CD4-positive, alpha-beta T cell treated with Interferon alpha-2 for 1 hour (primary cell): Measurements from ENCODE around the gene USP21.

Experiments used
- DNase-seq, 2 donors: peaks; one replicate each; pipeline ENCODE4 v3.0.0-alpha.2; 2020 to 2022

USP21 gene

DNA sequence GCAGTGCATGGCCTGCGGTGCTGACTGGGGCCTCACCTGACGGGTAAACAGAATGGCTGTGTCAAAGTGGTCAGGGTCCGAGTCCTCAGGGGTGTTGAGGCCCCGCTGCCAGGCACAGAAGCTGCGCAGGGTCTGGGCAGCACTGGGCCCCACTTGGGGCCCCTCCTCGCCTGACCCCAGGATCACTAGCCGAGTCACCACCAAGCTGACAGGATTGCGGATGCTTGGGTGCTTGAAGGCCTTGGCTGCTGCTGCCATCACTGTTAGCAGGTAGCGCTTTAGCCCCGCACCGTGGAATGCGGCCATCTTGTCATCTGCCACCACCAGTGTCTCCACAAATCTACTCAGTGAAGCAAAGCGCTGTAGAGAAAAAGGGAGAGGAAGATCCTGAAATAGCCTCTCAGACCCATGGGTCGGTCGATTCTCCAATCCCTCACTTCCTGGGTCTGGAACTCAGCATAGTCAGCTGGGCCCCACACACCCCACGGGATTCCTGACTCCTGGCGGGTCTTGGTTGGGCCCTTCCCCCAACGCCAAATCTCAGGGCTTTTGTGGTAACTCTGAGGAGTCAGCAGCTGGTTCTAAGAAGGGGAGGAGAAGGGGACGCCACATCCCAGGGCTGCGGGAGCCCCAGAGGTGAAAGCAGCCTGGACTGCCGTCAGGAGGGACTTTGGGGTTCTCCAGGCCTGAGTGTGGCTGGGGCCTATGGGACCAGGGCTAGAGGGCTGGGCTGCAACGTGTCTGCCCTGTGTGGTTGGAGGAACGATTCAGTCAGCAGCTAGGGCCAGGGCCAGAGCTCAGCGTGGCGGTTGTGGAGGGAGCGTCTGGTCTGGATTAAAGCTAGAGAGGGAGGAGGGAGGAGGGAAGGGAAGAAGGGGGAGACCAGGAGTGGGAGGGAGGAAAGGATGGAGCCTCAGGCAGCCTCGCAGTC, 37.5 kb downstream of the USP21 start:
- no peak for DNase-seq

DNA sequence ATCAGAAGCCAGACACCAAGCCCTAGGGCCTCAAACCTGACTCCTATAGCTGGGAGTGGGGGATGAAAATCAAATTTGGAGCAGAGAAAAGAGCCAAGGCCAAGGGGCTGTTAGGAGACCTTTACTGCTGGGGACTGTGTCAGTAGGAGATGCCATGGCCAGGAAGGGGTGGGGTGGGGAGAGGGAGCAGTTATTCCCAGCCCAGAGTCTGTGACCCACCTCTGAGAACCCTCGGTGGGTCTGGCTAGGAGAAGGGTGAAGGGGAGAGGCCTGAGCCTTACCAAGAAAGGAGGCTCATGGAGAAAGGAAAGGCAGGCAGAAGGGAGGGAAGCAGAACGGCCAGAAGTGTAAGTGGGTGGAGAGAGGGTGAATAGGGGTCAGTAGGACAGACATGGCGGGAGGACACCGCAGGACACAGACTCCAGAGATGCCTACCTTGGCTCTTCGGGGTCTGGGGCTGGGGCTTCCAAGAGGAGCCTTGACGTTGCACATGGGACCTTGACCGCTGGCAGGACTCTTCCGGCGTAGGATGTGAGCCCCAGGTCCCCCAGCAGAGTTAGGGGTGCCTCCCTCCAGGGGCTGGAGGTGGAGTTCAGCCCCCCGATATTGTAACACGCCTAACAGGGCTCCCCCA, 38.4 kb downstream of the USP21 start:
- no peak for DNase-seq

DNA sequence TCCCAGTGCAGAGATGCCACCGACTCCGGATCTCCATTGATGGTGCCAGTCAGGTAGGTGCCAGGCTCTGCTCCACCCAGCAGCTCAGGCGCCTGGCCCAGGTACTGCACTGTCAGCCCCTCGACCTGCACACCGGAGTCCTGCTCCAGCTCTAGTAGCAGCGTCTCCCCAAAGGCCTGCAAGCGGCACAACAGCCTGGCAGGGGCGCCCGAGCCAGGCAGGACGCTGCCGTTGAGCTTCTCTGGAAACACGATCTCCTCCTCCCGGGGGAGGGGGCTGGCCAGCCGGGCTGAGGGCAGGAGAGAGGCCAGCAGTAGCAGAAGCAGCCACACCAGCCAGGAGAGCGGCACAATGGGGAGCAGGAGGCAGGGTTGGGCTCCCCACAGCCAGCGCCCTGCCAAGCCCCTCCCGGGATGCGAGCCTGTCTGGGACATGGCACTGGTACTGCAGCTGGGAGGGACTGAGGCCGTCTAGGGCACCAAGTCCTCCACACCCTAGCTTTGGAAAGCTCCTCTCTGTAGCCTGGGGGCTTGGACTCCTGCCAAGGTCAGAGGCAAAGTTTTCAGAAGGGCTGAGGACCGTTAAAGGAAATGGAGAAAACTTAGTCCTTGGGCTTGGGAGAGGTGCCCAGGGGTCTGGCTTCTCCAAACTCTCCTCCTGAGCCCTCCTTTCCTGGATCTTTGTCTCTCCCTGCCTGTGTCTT, 39.0 kb downstream of the USP21 start:
- no peak for DNase-seq

DNA sequence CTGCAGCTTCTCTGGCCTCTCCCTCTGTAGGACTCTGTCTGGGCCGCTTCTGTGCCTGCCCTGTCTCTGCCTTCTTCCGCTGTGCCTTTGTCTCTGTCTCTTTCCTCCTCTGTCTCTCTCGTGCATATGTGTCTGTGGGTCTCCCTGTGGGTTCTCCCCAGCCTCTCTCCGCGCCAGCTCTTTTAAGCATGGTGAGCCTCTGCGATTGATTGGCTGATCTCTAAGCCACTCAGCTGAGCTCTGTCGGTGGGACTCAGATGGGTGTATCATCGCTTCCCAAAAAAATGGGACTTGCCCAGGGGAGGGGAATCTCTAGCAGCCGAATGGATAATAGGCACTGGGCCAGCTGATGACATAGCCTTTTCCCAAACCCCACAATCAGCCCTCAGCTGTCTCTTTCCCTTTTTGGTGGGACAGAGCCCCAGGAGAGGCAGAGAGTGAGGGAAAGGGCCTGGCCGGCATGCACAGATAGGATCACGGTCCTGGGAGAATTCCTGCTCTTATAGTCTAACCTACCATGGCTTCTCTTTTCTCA, 39.7 kb downstream of the USP21 start, which contains the start of gene ADAMTS4:
Gene ADAMTS4 (minus strand): TSS at position 158 of the 535 bp plus-strand sequence. CDS start 427 bp downstream, outside the sequence.
- DNase-seq = no peak

DNA sequence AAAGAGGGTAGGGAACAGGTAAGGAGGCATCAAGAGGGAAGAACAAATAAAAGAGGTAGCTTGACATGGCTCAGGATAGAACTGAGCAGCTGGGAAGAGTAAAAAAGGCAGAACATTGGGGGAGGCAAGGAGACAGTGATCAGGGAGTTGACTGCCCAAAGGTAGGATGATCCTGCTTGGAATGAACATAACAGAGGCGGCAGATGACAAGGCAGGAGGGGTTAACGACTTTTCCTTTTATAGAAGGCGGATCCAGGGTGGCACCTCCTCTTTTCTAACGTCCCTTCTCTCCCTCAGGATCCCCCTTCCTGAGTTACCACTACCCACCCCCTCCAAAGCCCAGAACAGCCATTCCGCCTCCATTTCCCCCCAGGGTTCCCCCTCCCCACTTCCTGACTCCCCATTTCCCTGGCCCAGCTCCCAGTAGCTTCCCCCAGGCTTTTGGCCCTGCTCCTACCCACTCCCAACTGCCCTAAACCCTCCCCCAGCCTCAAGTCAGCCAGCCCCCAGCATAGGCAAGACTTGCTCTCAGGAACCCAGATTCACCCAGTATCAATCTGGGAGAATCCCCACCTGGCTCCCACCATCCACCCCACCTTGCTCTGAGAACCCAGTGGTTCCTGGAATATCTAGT, 40.3 kb downstream of the USP21 start:
- no peak for DNase-seq

DNA sequence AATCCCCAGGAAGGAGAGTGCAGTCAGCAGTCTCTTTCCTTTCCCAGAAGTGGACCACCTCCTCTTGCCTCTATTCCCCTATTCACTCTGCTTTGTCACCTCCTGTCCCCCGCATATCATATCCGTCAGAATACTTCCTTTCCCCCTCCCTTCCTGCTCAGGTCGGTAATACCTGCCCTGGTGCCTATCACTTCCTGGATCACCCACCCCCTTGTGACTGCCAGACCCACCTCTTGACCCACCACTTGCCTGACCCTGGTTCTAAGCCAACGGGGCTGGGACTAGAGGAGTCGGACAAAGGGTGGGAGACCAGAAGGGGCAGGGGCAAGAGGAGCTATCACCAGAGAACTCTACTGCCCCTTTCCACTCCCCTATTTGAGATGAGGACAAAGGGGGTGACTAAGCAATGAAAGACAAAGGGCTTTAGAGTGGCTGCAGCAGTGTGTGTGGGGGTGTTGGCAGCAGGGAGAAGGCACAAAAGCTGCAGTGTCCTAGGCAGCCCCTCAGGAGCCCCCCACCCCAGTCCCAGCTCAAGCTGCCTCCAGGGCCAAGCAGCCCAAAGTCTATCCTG, 41.2 kb downstream of the USP21 start:
- DNase-seq = peak; percentile 30 to 71

DNA sequence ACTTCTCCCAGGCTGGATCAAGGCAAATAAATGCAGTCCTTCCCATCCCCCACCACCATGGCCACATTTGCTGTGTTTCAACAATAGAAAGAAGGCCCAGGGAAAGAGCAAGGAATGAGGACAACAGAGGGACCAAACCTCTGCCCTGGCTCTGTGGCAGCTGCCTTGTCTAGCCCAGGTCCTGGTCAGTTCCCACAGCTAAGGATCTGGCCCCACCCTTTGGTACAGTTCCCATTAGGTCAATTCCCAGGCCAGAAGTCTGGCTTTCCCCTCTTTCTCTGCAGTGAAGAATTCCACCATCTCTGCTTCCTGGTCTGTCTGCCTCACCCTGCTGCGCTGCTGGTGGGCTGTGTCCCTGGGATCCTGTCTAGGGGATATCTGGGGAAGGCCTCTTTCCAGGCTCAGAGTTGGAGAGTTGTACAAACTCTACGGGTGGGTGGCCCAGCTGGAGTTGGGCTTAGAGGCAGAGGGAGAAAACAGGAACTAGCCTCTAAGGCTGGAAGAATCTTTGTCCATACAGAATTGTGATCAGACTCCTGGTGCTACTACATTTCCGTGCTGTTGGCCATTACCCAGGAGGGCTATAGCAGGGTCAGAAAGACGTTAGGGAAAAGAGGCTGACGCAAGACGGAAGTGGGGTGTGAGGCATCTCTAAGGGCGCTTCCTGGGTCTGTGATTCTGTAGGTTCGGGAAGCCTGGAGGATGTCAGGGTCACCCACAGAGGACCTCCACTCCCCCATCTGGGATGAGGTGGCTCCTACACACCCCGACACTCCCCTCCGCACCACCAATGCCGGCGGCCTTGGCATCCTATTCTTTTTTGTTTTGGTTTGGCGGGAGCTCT, 41.9 kb downstream of the USP21 start:
- DNase-seq = no peak

DNA sequence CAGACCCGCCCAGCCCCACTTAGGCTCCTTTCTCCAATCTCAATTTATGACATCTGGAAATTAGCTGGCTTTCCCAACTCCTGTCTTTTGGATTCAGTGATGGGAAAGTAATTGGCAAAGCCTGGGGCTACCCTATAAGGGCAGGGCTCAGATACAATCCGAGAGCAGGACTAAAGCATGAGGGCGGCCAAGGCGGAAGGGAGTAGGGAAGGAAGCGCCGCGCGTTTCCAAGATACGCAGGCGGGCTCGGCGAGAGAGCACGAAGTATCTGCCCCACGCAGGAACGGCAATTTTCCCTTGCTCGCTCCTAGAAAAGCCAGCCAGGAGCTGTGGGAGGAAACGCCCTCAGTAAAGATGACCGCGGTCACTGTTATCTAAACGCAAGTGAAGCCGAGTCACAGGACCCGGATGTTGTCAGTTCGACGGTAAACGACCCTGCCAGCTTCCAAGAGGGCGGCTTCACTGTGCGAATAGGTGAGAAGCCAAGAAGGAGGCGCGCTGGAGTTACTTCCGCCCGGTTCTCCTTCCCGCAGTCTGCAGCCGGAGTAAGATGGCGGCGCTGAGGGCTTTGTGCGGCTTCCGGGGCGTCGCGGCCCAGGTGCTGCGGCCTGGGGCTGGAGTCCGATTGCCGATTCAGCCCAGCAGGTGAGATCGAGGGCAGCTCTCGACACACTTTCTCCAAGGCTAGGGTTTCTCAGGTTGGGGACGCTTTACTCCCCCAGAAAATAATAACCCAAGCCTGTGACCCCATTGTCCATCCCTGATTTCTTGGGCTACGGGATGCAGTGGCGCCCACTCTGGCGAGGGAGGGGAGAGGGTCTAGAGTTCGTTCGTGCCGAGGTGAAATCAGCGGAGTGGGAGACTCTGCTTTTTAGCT, 42.8 kb downstream of the USP21 start, which contains the start of gene NDUFS2:
Gene NDUFS2 (plus strand): TSS at position 532 of the 877 bp plus-strand sequence. CDS start 19 bp downstream, at position 551.
- DNase-seq = peak; percentile 97 to 98

DNA sequence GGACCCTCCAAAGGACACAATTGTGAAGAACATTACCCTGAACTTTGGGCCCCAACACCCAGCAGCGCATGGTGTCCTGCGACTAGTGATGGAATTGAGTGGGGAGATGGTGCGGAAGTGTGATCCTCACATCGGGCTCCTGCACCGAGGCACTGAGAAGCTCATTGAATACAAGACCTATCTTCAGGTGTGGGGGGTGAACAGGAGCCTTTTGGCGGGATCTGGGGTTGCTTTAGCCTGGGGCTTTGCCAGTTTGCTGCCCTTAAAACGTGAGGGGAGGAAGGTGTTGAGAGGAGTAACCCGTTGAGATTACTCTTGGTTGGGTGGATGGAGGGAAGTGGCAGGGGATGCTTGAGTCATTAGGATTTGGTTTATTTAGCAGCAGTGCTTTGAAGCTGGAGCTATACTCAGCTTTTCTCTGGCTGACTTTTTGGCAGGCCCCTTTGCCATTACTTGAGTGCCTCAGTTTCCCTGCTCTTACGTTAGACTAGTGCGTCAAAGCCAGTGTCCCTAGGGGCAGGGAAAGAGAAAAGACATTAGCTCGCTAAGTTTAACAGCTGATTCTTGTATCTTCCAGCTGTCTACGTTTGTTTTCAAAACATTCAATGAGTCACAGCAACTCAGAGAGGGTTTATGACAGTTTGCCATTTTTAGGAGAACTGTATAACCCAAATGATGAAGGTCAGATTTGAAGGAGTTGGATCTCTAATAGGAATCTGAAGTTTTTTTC, 47.3 kb downstream of the USP21 start:
- no peak for DNase-seq

DNA sequence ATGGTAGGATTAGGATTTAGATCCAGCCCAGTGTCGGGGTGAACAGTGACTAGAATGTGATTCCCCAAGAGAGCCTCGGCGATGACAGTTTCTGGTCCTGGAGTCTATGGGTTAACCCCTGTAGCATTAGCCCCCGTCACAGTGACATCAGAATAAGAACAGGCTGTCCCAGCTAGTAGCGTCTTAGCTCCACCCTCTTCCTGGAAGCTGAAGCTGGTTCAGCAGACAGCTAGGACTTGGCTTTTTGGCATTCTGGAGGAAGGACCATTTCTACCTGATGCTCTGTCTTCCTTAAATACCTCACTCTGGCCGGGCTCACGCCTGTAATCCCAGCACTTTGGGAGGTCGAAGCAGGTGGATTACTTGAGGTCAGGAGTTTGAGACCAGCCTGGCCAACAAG, 47.9 kb downstream of the USP21 start:
- DNase-seq = no peak

DNA sequence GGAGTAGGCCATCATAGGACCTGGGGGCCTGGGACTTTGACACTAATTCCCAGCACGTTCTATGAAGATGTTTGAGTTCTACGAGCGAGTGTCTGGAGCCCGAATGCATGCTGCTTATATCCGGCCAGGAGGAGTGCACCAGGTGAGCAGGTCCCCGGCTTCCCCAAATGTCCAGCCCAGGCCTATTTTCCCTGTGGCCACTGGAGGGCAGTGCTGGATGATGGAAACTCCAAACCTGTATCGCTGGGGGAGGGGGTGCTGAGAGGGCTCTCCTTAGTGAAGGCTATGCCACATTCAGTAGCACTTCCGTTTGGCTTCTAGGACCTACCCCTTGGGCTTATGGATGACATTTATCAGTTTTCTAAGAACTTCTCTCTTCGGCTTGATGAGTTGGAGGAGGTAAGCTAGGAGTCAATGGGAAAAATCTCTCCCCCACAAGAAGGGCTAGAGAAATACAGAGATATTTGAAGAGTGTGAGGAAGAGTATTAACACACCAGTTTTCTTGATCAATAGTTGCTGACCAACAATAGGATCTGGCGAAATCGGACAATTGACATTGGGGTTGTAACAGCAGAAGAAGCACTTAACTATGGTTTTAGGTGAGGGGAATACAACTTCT, 50.6 kb downstream of the USP21 start:
- peak; percentile 78 to 83 for DNase-seq

DNA sequence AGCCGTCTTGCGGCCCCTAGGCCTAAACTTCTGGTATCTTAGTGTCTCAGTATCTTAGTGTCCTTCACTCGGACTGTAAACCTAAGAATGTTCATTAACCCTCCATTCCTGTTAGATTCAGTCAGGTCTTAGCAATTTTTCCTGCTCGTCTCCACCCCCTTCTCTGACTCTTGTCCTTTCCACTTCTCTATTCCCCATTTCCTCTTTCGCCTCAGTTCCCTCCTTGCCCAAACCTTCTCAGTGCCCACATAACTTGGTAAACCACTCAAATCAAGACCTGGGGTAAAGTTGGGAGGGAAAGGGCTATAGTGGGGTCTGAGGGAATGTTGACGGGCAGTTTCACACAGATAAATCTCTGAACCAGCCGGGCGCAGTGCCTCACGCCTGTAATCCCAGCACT, 55.1 kb downstream of the USP21 start:
- no peak for DNase-seq

DNA sequence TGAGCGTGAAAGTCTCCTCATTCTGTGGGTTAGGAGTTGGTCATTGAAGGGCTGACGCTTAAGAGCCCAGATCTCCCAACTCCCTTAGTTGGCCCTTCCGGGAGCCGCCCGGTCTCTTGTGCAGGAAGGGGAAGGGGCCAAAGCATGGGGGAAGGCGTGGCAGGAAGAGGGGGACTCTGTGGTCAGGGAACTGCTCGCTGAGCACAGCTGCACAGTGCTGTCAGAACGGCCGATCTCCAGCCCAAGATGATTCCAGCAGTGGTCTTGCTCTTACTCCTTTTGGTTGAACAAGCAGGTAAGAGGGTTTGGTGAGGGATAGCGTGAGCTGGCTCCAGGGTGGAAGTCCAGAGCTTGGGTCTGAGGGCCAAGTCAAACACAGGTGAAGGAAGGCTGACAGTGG, 55.8 kb downstream of the USP21 start, which contains the start of gene FCER1G:
Gene FCER1G (plus strand): TSS at position 220 of the 400 bp plus-strand sequence. CDS start 27 bp downstream, at position 247.
- peak in 1 of 2 donors; percentile 71 for DNase-seq
